Prostate gland (tissue), 2 donors: ENCODE measurements around the gene TESMIN.

Experiments used
- CTCF ChIP-seq, 4 experiments: fragments of 200-600 bp in 2 of 4; fragments of 450-650 bp in 2 of 4; sonication (generic) in 2 of 4; IDR thresholded peaks; 1 replicate in 3 of 4; 2 replicates in 1 of 4; pipeline ENCODE4 v1.5.1; 2016 to 2019; ENCODE audit warnings: antibody characterized with exemption in 4 of 4, mild to moderate bottlenecking in 2 of 4, moderate library complexity in 2 of 4
- POLR2A ChIP-seq: fragments of 450-650 bp; IDR thresholded peaks from one replicate; pipeline ENCODE4 v1.6.1; 2016; ENCODE audit warnings: antibody characterized with exemption, mild to moderate bottlenecking

GRCh38 chr11:68756171-68756766 is 4.9 kb upstream of the TESMIN start:
- TF ChIP-seq CTCF (IDR thresholded peaks at IDR 0.05) (no peak), POLR2A (no peak)
